HG03442 (cell line): ENCODE results near the gene SLC6A9.

Source experiments
- ATAC-seq: cut with Tn5 transposase; IDR thresholded peaks from one replicate; pipeline ENCODE4 v1.9.1; 2021; ENCODE audit warnings: mild to moderate bottlenecking, moderate library complexity; ENCODE audit not compliant: unreplicated experiment

SLC6A9 gene

GRCh38 chr1:44048532-44049215, 17.4 kb upstream of the SLC6A9 start:
- no peak for ATAC-seq

GRCh38 chr1:44047131-44047530, 15.9 kb upstream of the SLC6A9 start:
- ATAC-seq, result no peak

GRCh38 chr1:44045064-44045463, 13.8 kb upstream of the SLC6A9 start:
- no peak for ATAC-seq

- ATAC-seq, result no peak
Measured at GRCh38 chr1:44044071-44044801, 13.0 kb upstream of the SLC6A9 start.

- ATAC-seq, result no peak
Measured at GRCh38 chr1:44043176-44044070, 12.2 kb upstream of the SLC6A9 start.

GRCh38 chr1:44040846-44041245, 9.6 kb upstream of the SLC6A9 start:
- ATAC-seq, result no peak

- ATAC-seq, result no peak
Measured at GRCh38 chr1:44040418-44040817, 9.2 kb upstream of the SLC6A9 start.

- no peak for ATAC-seq
Measured at GRCh38 chr1:44038876-44039657, 7.8 kb upstream of the SLC6A9 start.

- ATAC-seq, result no peak
Measured at GRCh38 chr1:44037154-44037553, 5.9 kb upstream of the SLC6A9 start.

- ATAC-seq, result no peak
Measured at GRCh38 chr1:44036409-44037139, 5.3 kb upstream of the SLC6A9 start.

- no peak for ATAC-seq
Measured at GRCh38 chr1:44035726-44036408, 4.6 kb upstream of the SLC6A9 start.

GRCh38 chr1:44034976-44035716, 3.9 kb upstream of the SLC6A9 start:
- no peak for ATAC-seq

- no peak for ATAC-seq
Measured at GRCh38 chr1:44034423-44034822, 3.2 kb upstream of the SLC6A9 start.

- no peak for ATAC-seq
Measured at GRCh38 chr1:44033756-44034155, 2.5 kb upstream of the SLC6A9 start.

- ATAC-seq, result no peak
Measured at GRCh38 chr1:44033041-44033575, 1.8 kb upstream of the SLC6A9 start.

- ATAC-seq, result no peak
Measured at GRCh38 chr1:44032170-44032790, 1.0 kb upstream of the SLC6A9 start.

- peak; percentile 22 for ATAC-seq
Measured at GRCh38 chr1:44030605-44031251, 534 bp downstream of the SLC6A9 start.
